Measurements from ENCODE around the gene NDUFB1. TPM values are rescaled to one million over a fixed set of nuclear protein-coding genes. Genes with fewer than 3 reads are reported as not detected.

The NDUFB1 gene
- total and polyA plus RNA-seq, 2 of the 13 experiments (the other 11 are each of a cell fraction or from before 2014, with no cell fraction given): 181 to 281 TPM

DNA sequence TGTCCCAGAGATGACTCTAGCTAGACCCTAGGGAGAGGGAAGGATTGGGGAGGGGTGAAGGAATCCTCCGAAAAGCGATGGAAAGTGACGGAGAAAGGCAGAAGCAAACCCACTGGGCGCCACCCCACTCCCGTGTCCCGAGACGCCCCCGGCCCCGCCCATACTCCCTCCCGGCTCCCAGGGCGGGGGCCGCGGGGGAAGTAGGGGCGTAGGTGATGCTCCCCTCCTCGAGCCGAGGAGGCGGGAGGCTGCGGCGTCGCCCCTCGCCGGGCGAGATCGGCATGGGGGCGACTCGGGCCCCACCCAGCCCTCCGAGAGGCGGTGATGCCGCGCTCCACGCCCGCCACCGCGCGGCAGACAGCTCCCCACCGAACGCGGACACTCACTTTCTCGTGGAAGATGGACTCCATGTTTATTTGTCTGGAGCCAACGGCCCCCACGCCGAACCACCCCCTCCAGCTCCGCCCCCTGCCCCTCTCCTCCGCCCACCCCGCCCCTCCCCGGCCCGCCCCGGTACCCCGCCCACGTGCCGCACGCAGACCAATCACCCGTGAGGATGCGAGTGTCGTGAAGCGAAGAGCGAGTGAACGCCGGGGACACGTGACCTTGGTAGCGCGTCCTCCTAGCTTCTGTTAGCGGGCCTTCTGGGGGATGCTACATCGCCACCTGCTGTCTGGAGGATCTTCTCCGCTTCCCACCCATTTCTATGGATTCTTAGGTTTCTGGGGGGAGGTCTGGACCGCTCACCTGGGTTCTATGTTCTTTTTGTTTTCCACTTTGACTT, 15.2 kb downstream of the NDUFB1 start, which contains the start of gene ATXN3 (continued):
- TF ChIP-seq ZNF619 (CRISPR knock-in tag; IDR thresholded peaks at IDR 0.05): no peak
- TF ChIP-seq, protein P1, sequence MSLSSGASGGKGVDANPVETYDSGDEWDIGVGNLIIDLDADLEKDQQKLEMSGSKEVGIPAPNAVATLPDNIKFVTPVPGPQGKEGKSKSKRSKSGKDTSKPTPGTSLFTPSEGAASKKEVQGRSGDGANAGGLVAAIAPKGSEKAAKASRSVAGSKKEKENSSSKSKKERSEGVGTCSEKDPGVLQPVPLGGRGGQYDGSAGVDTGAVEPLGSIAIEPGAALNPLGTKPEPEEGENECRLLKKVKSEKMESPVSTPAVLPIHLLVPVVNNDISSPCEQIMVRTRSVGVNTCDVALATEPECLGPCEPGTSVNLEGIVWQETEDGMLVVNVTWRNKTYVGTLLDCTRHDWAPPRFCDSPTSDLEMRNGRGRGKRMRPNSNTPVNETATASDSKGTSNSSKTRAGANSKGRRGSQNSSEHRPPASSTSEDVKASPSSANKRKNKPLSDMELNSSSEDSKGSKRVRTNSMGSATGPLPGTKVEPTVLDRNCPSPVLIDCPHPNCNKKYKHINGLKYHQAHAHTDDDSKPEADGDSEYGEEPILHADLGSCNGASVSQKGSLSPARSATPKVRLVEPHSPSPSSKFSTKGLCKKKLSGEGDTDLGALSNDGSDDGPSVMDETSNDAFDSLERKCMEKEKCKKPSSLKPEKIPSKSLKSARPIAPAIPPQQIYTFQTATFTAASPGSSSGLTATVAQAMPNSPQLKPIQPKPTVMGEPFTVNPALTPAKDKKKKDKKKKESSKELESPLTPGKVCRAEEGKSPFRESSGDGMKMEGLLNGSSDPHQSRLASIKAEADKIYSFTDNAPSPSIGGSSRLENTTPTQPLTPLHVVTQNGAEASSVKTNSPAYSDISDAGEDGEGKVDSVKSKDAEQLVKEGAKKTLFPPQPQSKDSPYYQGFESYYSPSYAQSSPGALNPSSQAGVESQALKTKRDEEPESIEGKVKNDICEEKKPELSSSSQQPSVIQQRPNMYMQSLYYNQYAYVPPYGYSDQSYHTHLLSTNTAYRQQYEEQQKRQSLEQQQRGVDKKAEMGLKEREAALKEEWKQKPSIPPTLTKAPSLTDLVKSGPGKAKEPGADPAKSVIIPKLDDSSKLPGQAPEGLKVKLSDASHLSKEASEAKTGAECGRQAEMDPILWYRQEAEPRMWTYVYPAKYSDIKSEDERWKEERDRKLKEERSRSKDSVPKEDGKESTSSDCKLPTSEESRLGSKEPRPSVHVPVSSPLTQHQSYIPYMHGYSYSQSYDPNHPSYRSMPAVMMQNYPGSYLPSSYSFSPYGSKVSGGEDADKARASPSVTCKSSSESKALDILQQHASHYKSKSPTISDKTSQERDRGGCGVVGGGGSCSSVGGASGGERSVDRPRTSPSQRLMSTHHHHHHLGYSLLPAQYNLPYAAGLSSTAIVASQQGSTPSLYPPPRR (CRISPR knock-in tag; IDR thresholded peaks at IDR 0.05; ENCODE audit: borderline replicate concordance): no peak
- TF ChIP-seq SMAD9 (CRISPR knock-in tag; IDR thresholded peaks at IDR 0.05): no peak
- no peak for TF ChIP-seq ZFP90 (CRISPR knock-in tag; IDR thresholded peaks at IDR 0.05; ENCODE audit: borderline replicate concordance)
- no peak for TF ChIP-seq ZNF629 (CRISPR knock-in tag; conservative IDR thresholded peaks at IDR 0.05)
- no peak for TF ChIP-seq ZNF562 (CRISPR knock-in tag; IDR thresholded peaks at IDR 0.05; ENCODE audit: borderline replicate concordance)
- TF ChIP-seq SIX4 (CRISPR knock-in tag; IDR thresholded peaks at IDR 0.05): no peak
- TF ChIP-seq, protein P2, sequence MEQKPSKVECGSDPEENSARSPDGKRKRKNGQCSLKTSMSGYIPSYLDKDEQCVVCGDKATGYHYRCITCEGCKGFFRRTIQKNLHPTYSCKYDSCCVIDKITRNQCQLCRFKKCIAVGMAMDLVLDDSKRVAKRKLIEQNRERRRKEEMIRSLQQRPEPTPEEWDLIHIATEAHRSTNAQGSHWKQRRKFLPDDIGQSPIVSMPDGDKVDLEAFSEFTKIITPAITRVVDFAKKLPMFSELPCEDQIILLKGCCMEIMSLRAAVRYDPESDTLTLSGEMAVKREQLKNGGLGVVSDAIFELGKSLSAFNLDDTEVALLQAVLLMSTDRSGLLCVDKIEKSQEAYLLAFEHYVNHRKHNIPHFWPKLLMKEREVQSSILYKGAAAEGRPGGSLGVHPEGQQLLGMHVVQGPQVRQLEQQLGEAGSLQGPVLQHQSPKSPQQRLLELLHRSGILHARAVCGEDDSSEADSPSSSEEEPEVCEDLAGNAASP (CRISPR knock-in tag; IDR thresholded peaks at IDR 0.05; ENCODE audit: borderline replicate concordance): peak; percentile 97
- no peak for TF ChIP-seq SCMH1 (CRISPR knock-in tag; IDR thresholded peaks at IDR 0.05; ENCODE audit: borderline replicate concordance)
- TF ChIP-seq MYC (CRISPR knock-in tag; IDR thresholded peaks at IDR 0.05; ENCODE audit: borderline replicate concordance): peak; percentile 74; the same call in 1 of the 2 replicates
- peak; percentile 38; the same call in 1 of the 2 replicates for TF ChIP-seq ARNT2 (CRISPR knock-in tag; IDR thresholded peaks at IDR 0.05; ENCODE audit: low read depth)
- peak; percentile 66; the same call in 1 of the 2 replicates for TF ChIP-seq KMT2B (CRISPR knock-in tag; IDR thresholded peaks at IDR 0.05)
- no peak for TF ChIP-seq REXO4 (CRISPR knock-in tag; IDR thresholded peaks at IDR 0.05; ENCODE audit: borderline replicate concordance)
- TF ChIP-seq, protein P3, sequence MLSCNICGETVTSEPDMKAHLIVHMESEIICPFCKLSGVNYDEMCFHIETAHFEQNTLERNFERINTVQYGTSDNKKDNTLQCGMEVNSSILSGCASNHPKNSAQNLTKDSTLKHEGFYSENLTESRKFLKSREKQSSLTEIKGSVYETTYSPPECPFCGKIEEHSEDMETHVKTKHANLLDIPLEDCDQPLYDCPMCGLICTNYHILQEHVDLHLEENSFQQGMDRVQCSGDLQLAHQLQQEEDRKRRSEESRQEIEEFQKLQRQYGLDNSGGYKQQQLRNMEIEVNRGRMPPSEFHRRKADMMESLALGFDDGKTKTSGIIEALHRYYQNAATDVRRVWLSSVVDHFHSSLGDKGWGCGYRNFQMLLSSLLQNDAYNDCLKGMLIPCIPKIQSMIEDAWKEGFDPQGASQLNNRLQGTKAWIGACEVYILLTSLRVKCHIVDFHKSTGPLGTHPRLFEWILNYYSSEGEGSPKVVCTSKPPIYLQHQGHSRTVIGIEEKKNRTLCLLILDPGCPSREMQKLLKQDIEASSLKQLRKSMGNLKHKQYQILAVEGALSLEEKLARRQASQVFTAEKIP (CRISPR knock-in tag; IDR thresholded peaks at IDR 0.05; ENCODE audit: borderline replicate concordance): no peak
- no peak for TF ChIP-seq ZNF136 (CRISPR knock-in tag; IDR thresholded peaks at IDR 0.05; ENCODE audit: low read depth)

Measured in HepG2 (cell line).